COLO668 (cell line): Measurements from ENCODE around the gene DFFA.
"Not testable (repeated sequence)": the region's sequence is repeated elsewhere in the genome, so short reads cannot be mapped to it uniquely, and the experiment has no call there.

Source experiments
- DNase-seq: peaks from one replicate; lab custom pipeline; 2025; ENCODE audit not compliant: unreplicated experiment; lab: John Stamatoyannopoulos, UW

The DFFA gene

GRCh38 chr1:10506046-10506676, 33.8 kb upstream of the DFFA start:
- DNase-seq = not testable (repeated sequence)

- DNase-seq = no peak
These were observed 31.9 kb upstream of the DFFA start for GRCh38 chr1:10504249-10504648.

- no peak for DNase-seq
These were observed 29.9 kb upstream of the DFFA start for GRCh38 chr1:10502206-10502605.

- no peak for DNase-seq
These were observed 25.9 kb upstream of the DFFA start for GRCh38 chr1:10498231-10498630.

GRCh38 chr1:10497109-10497508, 24.8 kb upstream of the DFFA start:
- DNase-seq = no peak

- no peak for DNase-seq
These were observed 23.6 kb upstream of the DFFA start for GRCh38 chr1:10495952-10496351.

- DNase-seq = no peak
These were observed 23.1 kb upstream of the DFFA start for GRCh38 chr1:10495475-10495817.

- DNase-seq = peak; percentile 82
These were observed 22.6 kb upstream of the DFFA start for GRCh38 chr1:10494754-10495474.

GRCh38 chr1:10494418-10494753, 22.1 kb upstream of the DFFA start:
- no peak for DNase-seq

- no peak for DNase-seq
These were observed 18.1 kb upstream of the DFFA start for GRCh38 chr1:10490286-10490970.

- DNase-seq = no peak
These were observed 17.1 kb upstream of the DFFA start for GRCh38 chr1:10489291-10490055.

- DNase-seq = no peak
These were observed 12.2 kb upstream of the DFFA start for GRCh38 chr1:10484521-10484920.

GRCh38 chr1:10480614-10481013, 8.3 kb upstream of the DFFA start:
- no peak for DNase-seq

- DNase-seq = no peak
These were observed 7.0 kb upstream of the DFFA start for GRCh38 chr1:10479296-10479695.

GRCh38 chr1:10475510-10475909, 3.2 kb upstream of the DFFA start:
- DNase-seq = no peak

GRCh38 chr1:10474613-10475507, 2.5 kb upstream of the DFFA start, which contains the start of gene PEX14:
TSS of gene PEX14 (plus strand) at chr1:10474950. CDS start at chr1:10474967, 17 bp downstream.
- peak; percentile 97 for DNase-seq

- not testable (repeated sequence) for DNase-seq
These were observed 1.9 kb upstream of the DFFA start for GRCh38 chr1:10474309-10474612.

- no peak for DNase-seq
These were observed 926 bp upstream of the DFFA start for GRCh38 chr1:10473145-10473765.

- DNase-seq = no peak
These were observed 714 bp downstream of the DFFA start for GRCh38 chr1:10471411-10472219.
